HEK293 (cell line): ENCODE measurements around the gene SGSM2.

Experiments used
- GFI1B ChIP-seq: fragments of 450-650 bp; formaldehyde crosslinking; IDR thresholded peaks from 2 replicates; pipeline ENCODE4 v1.5.1; 2016; ENCODE audit warnings: missing biosample characterization, missing genetic modification characterization
- HIC1 ChIP-seq: fragments of 450-650 bp; formaldehyde crosslinking; IDR thresholded peaks from 2 replicates; pipeline ENCODE4 v1.5.1; 2016; ENCODE audit warnings: missing biosample characterization, missing genetic modification characterization
- KLF16 ChIP-seq: fragments of 450-650 bp; formaldehyde crosslinking; IDR thresholded peaks from 2 replicates; pipeline ENCODE4 v1.5.1; 2017; ENCODE audit warnings: missing biosample characterization, missing genetic modification characterization
- MZF1 ChIP-seq: fragments of 450-650 bp; formaldehyde crosslinking; IDR thresholded peaks from 2 replicates; pipeline ENCODE4 v1.5.1; 2017; ENCODE audit warnings: missing biosample characterization, missing genetic modification characterization, borderline replicate concordance
- PATZ1 ChIP-seq: fragments of 450-650 bp; formaldehyde crosslinking; IDR thresholded peaks from 2 replicates; pipeline ENCODE4 v1.5.1; 2016; ENCODE audit warnings: missing biosample characterization, missing genetic modification characterization
- ZNF157 ChIP-seq: fragments of 450-650 bp; formaldehyde crosslinking; IDR thresholded peaks from 2 replicates; pipeline ENCODE4 v1.5.1; 2016; ENCODE audit warnings: missing biosample characterization, missing genetic modification characterization
- ZNF174 ChIP-seq: fragments of 450-650 bp; formaldehyde crosslinking; IDR thresholded peaks from 2 replicates; pipeline ENCODE4 v1.5.0; 2017; ENCODE audit warnings: missing biosample characterization, mild to moderate bottlenecking, missing genetic modification characterization
- ZNF221 ChIP-seq: fragments of 450-650 bp; formaldehyde crosslinking; IDR thresholded peaks from 2 replicates; pipeline ENCODE4 v1.5.1; 2017; ENCODE audit warnings: missing biosample characterization, missing genetic modification characterization, borderline replicate concordance
- ZNF23 ChIP-seq: fragments of 450-650 bp; formaldehyde crosslinking; IDR thresholded peaks from 2 replicates; pipeline ENCODE4 v1.5.1; 2016; ENCODE audit warnings: missing biosample characterization, missing genetic modification characterization, borderline replicate concordance
- ZNF274 ChIP-seq, 2 experiments: fragments of 200-500 bp in 1 of 2; fragments of 450-650 bp in 1 of 2; sonication (Bioruptor generic) in 1 of 2; formaldehyde crosslinking in 1 of 2; IDR thresholded peaks; 2 replicates each; pipeline versions ENCODE4 v1.5.1 to v1.6.1; 2014 to 2016; ENCODE audit warnings: borderline replicate concordance in 1 of 2, inconsistent platforms in 1 of 2, low read length in 1 of 2, missing biosample characterization in 1 of 2, missing genetic modification characterization in 1 of 2
- ZNF292 ChIP-seq: fragments of 450-650 bp; formaldehyde crosslinking; IDR thresholded peaks from 2 replicates; pipeline ENCODE4 v1.5.1; 2016; ENCODE audit warnings: low read depth, missing biosample characterization, missing genetic modification characterization, borderline replicate concordance
- ZNF398 ChIP-seq: fragments of 450-650 bp; formaldehyde crosslinking; IDR thresholded peaks from 2 replicates; pipeline ENCODE4 v1.5.1; 2017; ENCODE audit warnings: missing biosample characterization, missing genetic modification characterization
- ZNF600 ChIP-seq: fragments of 450-650 bp; formaldehyde crosslinking; IDR thresholded peaks from 2 replicates; pipeline ENCODE4 v1.5.1; 2016; ENCODE audit warnings: missing biosample characterization, missing genetic modification characterization
- ZNF660 ChIP-seq: fragments of 450-650 bp; IDR thresholded peaks from 2 replicates; pipeline ENCODE4 v1.5.1; 2018; ENCODE audit warnings: missing biosample characterization, mild to moderate bottlenecking, missing genetic modification characterization
- ZNF670 ChIP-seq: fragments of 450-650 bp; formaldehyde crosslinking; IDR thresholded peaks from 2 replicates; pipeline ENCODE4 v1.5.1; 2016; ENCODE audit warnings: missing biosample characterization, missing genetic modification characterization, low read depth
- ZNF76 ChIP-seq: fragments of 450-650 bp; formaldehyde crosslinking; IDR thresholded peaks from 2 replicates; pipeline ENCODE4; 2016; ENCODE audit warnings: low read depth, missing biosample characterization, missing genetic modification characterization, borderline replicate concordance
- ZSCAN16 ChIP-seq: fragments of 450-650 bp; formaldehyde crosslinking; IDR thresholded peaks from 2 replicates; pipeline ENCODE4 v1.5.1; 2016; ENCODE audit warnings: missing biosample characterization, missing genetic modification characterization
- TF ChIP-seq, protein P1 (sequence below): fragments of 450-650 bp; formaldehyde crosslinking; IDR thresholded peaks from 2 replicates; pipeline ENCODE4 v1.5.1; 2016; ENCODE audit warnings: missing biosample characterization, missing genetic modification characterization
- TF ChIP-seq, protein P2 (sequence below): fragments of 450-650 bp; formaldehyde crosslinking; IDR thresholded peaks from 2 replicates; pipeline ENCODE4 v1.5.1; 2016; ENCODE audit warnings: missing biosample characterization, missing genetic modification characterization
- TF ChIP-seq, protein P3 (sequence below): fragments of 450-650 bp; formaldehyde crosslinking; IDR thresholded peaks from 2 replicates; pipeline ENCODE4 v1.5.1; 2016; ENCODE audit warnings: missing biosample characterization, missing genetic modification characterization, borderline replicate concordance
- TF ChIP-seq, protein P4 (sequence below): IDR thresholded peaks from 2 replicates; pipeline ENCODE4 v1.6.1; 2011; ENCODE audit warnings: mild to moderate bottlenecking, low read depth, low read length, borderline replicate concordance
- TF ChIP-seq, protein P5 (sequence below): fragments of 450-650 bp; formaldehyde crosslinking; IDR thresholded peaks from 2 replicates; pipeline ENCODE4 v1.5.1; 2016; ENCODE audit warnings: missing biosample characterization, missing genetic modification characterization

SGSM2 gene

GRCh38 chr17:2303204-2304188 lies 33.8 kb upstream of the SGSM2 start, which contains the start of the genes SMG6 and SRR (continued):
- TF ChIP-seq HIC1 (tag by site-specific recombination) (no peak), ZNF292 (tag by site-specific recombination) (no peak), ZNF670 (tag by site-specific recombination) (no peak), ZNF76 (tag by site-specific recombination) (peak; percentile 49; the same call in 1 of the 2 replicates), PATZ1 (tag by site-specific recombination) (peak; percentile 90), ZNF221 (no peak), ZSCAN16 (tag by site-specific recombination) (no peak), ZNF600 (tag by site-specific recombination) (peak; percentile 67), ZNF398 (tag by site-specific recombination) (peak; percentile 29), ZNF660 (tag by site-specific recombination) (no peak), ZNF157 (tag by site-specific recombination) (no peak), ZNF23 (no peak), ZNF174 (no peak), KLF16 (no peak; the same call in none of the 2 replicates), MZF1 (no peak), GFI1B (no peak), ZNF274 (IDR thresholded peaks at IDR 0.05; ENCODE audit: low read length) (no peak), ZNF274 (tag by site-specific recombination; IDR thresholded peaks at IDR 0.05; ENCODE audit: borderline replicate concordance) (no peak)
- TF ChIP-seq, protein P1, sequence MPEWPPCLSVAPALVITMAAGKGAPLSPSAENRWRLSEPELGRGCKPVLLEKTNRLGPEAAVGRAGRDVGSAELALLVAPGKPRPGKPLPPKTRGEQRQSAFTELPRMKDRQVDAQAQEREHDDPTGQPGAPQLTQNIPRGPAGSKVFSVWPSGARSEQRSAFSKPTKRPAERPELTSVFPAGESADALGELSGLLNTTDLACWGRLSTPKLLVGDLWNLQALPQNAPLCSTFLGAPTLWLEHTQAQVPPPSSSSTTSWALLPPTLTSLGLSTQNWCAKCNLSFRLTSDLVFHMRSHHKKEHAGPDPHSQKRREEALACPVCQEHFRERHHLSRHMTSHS (tag by site-specific recombination), result no peak
- TF ChIP-seq, protein P2, sequence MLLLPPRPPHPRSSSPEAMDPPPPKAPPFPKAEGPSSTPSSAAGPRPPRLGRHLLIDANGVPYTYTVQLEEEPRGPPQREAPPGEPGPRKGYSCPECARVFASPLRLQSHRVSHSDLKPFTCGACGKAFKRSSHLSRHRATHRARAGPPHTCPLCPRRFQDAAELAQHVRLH (tag by site-specific recombination), result no peak
- TF ChIP-seq, protein P3, sequence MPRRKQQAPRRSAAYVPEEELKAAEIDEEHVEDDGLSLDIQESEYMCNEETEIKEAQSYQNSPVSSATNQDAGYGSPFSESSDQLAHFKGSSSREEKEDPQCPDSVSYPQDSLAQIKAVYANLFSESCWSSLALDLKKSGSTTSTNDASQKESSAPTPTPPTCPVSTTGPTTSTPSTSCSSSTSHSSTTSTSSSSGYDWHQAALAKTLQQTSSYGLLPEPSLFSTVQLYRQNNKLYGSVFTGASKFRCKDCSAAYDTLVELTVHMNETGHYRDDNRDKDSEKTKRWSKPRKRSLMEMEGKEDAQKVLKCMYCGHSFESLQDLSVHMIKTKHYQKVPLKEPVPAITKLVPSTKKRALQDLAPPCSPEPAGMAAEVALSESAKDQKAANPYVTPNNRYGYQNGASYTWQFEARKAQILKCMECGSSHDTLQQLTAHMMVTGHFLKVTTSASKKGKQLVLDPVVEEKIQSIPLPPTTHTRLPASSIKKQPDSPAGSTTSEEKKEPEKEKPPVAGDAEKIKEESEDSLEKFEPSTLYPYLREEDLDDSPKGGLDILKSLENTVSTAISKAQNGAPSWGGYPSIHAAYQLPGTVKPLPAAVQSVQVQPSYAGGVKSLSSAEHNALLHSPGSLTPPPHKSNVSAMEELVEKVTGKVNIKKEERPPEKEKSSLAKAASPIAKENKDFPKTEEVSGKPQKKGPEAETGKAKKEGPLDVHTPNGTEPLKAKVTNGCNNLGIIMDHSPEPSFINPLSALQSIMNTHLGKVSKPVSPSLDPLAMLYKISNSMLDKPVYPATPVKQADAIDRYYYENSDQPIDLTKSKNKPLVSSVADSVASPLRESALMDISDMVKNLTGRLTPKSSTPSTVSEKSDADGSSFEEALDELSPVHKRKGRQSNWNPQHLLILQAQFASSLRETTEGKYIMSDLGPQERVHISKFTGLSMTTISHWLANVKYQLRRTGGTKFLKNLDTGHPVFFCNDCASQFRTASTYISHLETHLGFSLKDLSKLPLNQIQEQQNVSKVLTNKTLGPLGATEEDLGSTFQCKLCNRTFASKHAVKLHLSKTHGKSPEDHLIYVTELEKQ (tag by site-specific recombination), result peak; percentile 34; the same call in 1 of the 2 replicates
- TF ChIP-seq, protein P4, sequence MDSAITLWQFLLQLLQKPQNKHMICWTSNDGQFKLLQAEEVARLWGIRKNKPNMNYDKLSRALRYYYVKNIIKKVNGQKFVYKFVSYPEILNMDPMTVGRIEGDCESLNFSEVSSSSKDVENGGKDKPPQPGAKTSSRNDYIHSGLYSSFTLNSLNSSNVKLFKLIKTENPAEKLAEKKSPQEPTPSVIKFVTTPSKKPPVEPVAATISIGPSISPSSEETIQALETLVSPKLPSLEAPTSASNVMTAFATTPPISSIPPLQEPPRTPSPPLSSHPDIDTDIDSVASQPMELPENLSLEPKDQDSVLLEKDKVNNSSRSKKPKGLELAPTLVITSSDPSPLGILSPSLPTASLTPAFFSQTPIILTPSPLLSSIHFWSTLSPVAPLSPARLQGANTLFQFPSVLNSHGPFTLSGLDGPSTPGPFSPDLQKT, result no peak
- TF ChIP-seq, protein P5, sequence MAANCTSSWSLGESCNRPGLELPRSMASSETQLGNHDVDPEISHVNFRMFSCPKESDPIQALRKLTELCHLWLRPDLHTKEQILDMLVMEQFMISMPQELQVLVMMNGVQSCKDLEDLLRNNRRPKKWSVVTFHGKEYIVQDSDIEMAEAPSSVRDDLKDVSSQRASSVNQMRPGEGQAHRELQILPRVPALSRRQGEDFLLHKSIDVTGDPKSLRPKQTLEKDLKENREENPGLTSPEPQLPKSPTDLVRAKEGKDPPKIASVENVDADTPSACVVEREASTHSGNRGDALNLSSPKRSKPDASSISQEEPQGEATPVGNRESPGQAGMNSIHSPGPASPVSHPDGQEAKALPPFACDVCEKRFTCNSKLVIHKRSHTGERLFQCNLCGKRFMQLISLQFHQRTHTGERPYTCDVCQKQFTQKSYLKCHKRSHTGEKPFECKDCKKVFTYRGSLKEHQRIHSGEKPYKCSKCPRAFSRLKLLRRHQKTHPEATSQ (tag by site-specific recombination), result peak; percentile 54; the same call in 1 of the 2 replicates
